ENCODE data around the gene LSM14B.

GRCh38 chr20:62159052-62159451 is 36.8 kb downstream of the LSM14B start:
- TF ChIP-seq CTCF (IDR thresholded peaks at IDR 0.05 in 4 of 5, conservative IDR thresholded peaks at IDR 0.05 in 1 of 5) (no peak), POLR2A (IDR thresholded peaks at IDR 0.05) (no peak)
